Activated T-helper 17 cell treated with anti-CD3 and anti-CD28 coated beads, Interleukin-2, amount 50 U/mL, for 72 hours (primary cell): ENCODE results near the gene VSTM2L. TPM values are rescaled to one million over a fixed set of nuclear protein-coding genes. Genes with fewer than 3 reads are reported as not detected.

ENCODE experiments used
- ATAC-seq: fragments of 150-1000 bp; cut with Tn5 transposase; replicated peaks from 2 replicates; pipeline ENCODE4 v1.10.0; 2021; ENCODE audit warnings: mild to moderate bottlenecking, moderate library complexity
- H3K27ac Mint-ChIP-seq: one replicate; pipeline ENCODE4 v1.8.0; 2022; ENCODE audit warnings: mixed read lengths
- H3K27me3 Mint-ChIP-seq: one replicate; pipeline ENCODE4 v1.8.0; 2022; ENCODE audit warnings: mixed read lengths
- H3K36me3 Mint-ChIP-seq: one replicate; pipeline ENCODE4 v1.8.0; 2022; ENCODE audit warnings: low read depth, mild to moderate bottlenecking, mixed read lengths
- H3K4me1 Mint-ChIP-seq: one replicate; pipeline ENCODE4 v1.8.0; 2022; ENCODE audit warnings: mixed read lengths
- H3K4me3 Mint-ChIP-seq: one replicate; pipeline ENCODE4 v1.8.0; 2022; ENCODE audit warnings: mild to moderate bottlenecking, mixed read lengths
- H3K9me3 Mint-ChIP-seq: one replicate; pipeline ENCODE4 v1.8.0; 2022; ENCODE audit warnings: mixed read lengths
- total RNA-seq, 2 donors: library from RNA; stranded (reverse); gene quantifications; one replicate each; pipeline ENCODE4 v1.2.3, GENCODE V29; 2022

The VSTM2L gene
- total RNA-seq, 2 donors from 2014 or later: not detected

DNA sequence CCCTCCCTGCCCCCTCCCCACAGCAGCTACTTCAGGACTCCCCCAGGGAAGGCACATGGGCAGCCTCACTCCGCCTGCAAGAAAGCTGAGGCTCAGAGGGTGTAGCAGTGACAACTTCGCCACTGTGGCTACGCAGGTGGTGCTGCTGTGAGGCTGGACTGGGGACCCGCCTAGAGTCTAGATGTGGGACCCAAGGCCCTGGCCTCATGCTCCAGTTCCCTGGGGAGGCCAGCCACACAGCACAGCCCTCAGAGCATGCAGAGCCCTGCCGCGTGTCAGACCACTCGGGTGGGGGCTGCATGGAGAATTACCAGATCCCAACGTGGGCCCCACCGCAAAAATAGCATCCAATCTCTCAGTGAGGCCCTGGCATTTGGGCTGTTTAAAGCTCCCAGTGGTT is 30.8 kb upstream of the VSTM2L start:
- peaks cover 37% of the 10 kb centered on the region for H3K36me3 Mint-ChIP-seq
- no peaks in the 10 kb centered on the region for H3K27me3 Mint-ChIP-seq
- H3K9me3 Mint-ChIP-seq: no peaks in the 10 kb centered on the region
- no peak for ATAC-seq
- no peaks in the 10 kb centered on the region for H3K4me1 Mint-ChIP-seq
- no peak overlapping the region for H3K27ac Mint-ChIP-seq
- no peak overlapping the region for H3K4me3 Mint-ChIP-seq

DNA sequence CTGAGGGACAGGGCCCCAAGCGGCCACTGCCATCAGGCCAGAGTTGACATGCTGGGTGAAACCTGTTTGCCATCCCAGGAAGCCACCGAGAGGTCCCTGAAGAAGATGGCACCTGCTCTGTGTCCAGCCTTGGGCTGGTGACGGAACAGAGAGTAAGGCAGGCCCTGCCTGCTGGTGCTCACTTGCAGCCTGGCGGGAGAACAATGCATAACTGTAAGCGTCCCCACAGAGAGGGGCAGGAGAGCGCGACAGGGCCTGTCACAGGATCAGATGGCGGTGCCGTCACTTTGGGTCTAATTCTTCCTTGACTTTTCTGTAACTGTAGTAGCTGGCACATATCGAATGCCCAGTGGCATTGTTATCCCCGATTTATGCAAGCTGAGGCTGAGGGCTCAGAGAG is 29.0 kb upstream of the VSTM2L start:
- no peaks in the 10 kb centered on the region for H3K9me3 Mint-ChIP-seq
- no peak overlapping the region for H3K27ac Mint-ChIP-seq
- no peak for ATAC-seq
- no peaks in the 10 kb centered on the region for H3K4me1 Mint-ChIP-seq
- no peak overlapping the region for H3K4me3 Mint-ChIP-seq
- H3K36me3 Mint-ChIP-seq: peaks cover 34% of the 10 kb centered on the region
- H3K27me3 Mint-ChIP-seq: no peaks in the 10 kb centered on the region

DNA sequence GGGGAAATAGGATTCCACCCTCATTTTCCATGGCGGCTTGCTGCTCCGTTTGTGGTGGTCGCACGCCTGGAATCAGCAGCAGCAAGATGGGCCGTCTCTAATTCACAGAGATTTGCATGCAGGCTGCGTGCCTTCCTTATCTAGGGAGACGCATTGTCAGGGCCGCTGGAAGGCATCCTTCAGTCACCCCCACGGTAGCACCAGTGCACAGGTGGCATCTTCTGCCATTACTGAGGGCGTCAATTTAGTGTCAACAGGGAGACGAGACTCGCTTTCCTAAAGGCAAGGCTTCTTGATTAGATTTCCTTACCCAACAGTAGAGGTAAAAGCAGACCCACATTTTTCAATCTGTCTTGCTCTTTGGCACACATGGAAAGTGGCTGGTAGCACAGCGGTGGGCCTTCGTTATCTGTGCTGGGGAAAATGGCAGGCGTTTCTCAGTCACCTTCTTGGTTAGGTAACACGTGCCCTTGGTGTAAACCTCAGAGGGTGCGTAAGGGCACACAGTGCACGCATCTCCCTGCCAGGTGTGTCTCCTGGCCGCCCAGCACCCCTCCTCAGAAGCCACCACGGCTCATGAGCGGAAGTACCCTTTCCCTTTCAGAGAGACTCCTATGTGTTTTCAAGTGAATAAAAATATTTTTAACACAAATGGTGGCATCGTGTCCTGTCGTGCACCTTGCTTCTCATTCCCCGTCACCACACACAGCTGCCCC is 27.3 kb upstream of the VSTM2L start:
- no peaks in the 10 kb centered on the region for H3K27me3 Mint-ChIP-seq
- no peak overlapping the region for H3K27ac Mint-ChIP-seq
- H3K36me3 Mint-ChIP-seq: peaks cover 28% of the 10 kb centered on the region
- H3K4me1 Mint-ChIP-seq: no peaks in the 10 kb centered on the region
- no peak overlapping the region for H3K4me3 Mint-ChIP-seq
- no peaks in the 10 kb centered on the region for H3K9me3 Mint-ChIP-seq
- no peak for ATAC-seq

DNA sequence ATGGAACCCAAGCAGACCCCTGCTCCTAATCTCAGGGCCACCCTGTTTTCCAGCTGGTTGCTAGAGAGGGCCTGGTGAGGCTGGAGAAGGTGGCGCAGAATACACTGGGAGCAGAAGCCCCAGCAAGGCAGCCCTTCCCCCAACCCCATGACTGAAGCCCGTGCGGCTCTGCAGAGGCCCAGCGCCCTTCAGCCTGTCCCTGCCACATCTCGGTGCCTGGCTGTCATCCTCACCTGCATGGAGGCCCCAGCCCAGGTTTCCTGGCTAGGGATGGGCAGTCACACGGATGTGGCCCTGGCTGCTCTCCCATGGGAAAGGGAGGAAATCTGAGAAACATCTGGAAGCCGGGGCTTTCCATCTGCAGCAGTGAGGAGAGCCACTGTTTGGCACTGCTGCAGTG is 26.1 kb upstream of the VSTM2L start:
- Mint-ChIP-seq H3K36me3 (peaks cover 23% of the 10 kb centered on the region), H3K4me3 (no peak overlapping the region), H3K4me1 (no peaks in the 10 kb centered on the region), H3K27me3 (no peaks in the 10 kb centered on the region), H3K9me3 (no peaks in the 10 kb centered on the region), H3K27ac (no peak overlapping the region)
- no peak for ATAC-seq

DNA sequence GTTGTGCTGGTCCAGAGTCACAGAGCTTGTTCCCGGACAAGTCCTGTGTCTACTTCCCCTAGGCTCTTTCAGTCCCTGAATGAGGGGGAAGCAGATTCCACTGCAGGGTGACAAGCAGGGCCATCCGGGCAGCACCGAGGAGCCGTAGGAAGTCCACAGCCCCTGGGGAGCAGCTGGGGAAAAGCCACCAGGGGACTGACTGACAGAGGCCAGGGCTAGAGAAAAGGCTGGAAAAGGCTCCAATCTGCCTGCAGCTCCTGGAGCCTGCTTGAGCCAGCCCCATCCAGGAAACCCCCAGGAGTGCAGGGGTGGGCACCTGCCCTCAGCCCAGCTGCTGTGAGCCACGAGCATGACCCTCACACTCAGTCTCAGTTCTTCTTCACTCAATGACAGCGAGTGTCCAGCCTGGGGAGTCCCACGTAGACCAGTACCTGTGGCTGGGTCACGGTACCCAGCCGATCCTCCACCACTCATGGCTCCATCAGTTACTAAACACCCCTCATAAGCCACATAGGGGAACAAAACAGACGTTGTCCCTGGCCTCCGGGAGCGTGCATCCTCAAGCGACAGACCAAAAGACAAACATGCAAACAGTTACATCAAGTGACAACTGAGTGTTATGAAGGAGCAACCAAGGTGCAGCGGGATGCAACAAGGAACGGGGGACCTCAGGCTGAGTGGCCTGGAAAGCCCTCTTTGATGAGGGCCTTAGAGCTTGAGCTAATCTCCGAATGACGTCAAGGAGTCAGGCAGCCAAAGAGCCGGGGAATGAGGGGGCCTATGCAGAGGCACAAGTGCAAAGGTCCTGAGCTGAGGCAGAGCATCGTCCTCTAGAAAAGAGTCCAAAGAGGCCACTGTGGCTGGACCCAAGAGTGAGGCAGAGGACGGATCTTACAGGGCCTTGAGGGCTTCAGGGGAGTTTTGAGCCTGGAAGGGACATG is 24.8 kb upstream of the VSTM2L start:
- peaks cover 15% of the 10 kb centered on the region for H3K36me3 Mint-ChIP-seq
- no peaks in the 10 kb centered on the region for H3K9me3 Mint-ChIP-seq
- H3K4me3 Mint-ChIP-seq: no peak overlapping the region
- no peaks in the 10 kb centered on the region for H3K27me3 Mint-ChIP-seq
- no peak for ATAC-seq
- H3K4me1 Mint-ChIP-seq: no peaks in the 10 kb centered on the region
- no peak overlapping the region for H3K27ac Mint-ChIP-seq

DNA sequence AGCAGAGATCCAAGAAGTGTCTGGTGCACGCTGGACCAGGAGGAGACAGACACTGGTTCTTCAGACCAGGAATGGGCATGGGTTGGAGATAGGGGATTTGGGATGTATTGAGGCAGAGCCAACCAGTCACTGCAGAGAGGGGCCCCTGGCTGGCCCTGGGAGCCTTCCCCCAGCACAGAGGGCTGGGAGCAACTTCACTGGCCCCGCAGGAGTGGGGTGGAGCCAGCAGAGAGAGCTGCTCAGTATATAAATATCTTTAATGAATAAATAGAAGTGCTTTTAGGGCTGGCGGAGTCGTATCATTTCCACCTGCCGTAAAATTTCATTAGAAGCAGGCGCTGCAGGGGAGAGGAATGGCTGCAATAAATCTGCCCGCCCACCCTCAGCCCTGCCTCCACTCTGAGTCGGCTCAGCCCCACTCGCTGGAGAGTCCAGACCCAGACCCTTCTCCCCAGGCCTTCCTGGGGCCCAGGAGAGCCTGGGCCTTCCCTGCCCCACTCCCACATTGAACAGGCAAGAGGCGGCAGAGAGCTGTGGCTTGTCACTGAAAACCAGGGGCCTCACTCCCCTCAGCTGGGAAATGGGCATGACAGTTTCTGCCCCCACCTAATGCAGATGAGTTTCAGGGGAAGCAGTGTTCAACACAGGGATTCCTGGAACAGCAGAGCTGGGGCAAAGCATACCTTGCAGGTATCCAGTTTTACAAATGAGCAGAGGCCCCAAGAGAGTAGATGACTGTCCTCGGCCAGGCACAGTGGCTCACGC is 23.9 kb upstream of the VSTM2L start:
- peaks cover 6% of the 10 kb centered on the region for H3K36me3 Mint-ChIP-seq
- no peak overlapping the region for H3K27ac Mint-ChIP-seq
- no peak for ATAC-seq
- no peaks in the 10 kb centered on the region for H3K4me1 Mint-ChIP-seq
- no peak overlapping the region for H3K4me3 Mint-ChIP-seq
- no peaks in the 10 kb centered on the region for H3K27me3 Mint-ChIP-seq
- no peaks in the 10 kb centered on the region for H3K9me3 Mint-ChIP-seq

DNA sequence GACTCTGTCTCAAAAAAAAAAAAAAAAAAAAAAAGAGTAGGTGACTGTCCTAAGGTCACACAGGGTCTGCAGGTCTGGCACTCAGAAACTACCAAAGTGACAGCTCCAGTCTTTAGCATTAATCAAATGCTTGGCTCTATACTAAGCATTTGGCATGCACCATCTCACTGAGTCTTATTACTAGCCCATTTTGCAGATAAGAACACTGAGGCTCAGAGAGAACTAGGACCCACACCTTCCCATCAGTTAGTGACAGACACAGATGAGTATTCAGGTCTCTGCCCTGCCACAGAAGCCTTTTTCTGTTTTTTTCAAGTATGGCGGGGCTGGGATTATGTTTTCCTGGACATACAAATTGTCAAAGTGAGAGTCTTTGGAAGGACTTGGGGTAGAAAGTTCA is 23.1 kb upstream of the VSTM2L start:
- H3K9me3 Mint-ChIP-seq: no peaks in the 10 kb centered on the region
- H3K4me1 Mint-ChIP-seq: no peaks in the 10 kb centered on the region
- H3K27ac Mint-ChIP-seq: no peak overlapping the region
- H3K4me3 Mint-ChIP-seq: no peak overlapping the region
- no peak for ATAC-seq
- H3K27me3 Mint-ChIP-seq: no peaks in the 10 kb centered on the region
- H3K36me3 Mint-ChIP-seq: no peaks in the 10 kb centered on the region

DNA sequence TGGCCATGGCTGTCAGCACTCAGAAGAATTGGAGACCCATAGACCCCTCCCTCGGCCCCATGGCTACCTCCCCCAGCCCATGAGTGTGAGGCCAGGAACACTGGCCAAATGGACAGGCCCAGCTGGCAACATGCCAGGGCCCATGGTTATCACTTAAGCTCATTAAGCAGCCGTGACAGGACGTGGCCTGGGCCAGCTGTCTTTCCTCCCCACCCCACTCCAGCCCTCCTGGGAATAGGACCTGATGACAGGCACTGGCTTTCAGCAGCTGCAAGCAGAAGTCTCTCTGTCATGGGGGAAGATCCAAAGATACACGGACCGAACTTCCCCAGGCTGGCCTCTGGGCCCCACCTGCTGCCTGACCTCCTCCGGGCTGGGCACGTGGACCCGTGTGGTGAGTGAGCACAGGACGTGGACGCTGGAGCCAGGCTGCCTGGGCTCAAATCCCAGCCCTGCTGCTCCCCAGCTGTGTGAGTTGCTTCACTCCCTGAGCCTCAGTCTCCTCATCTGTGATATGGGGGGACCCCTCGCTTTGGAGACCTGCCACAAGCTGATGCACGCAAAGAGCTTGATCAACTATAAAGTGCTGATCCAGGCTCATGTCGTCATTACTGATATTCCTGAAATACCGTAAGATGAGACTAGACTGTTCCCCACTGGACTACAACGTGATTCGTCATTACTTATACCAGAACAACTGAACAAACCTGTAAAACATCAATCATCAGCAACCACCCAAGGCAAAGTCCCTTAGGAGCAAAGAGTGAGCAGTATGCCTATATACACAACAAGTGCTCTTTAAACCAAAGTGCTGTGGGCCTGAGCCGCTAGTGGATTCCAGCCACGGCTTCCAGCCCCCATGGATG is 22.0 kb upstream of the VSTM2L start:
- H3K9me3 Mint-ChIP-seq: no peaks in the 10 kb centered on the region
- H3K4me3 Mint-ChIP-seq: no peak overlapping the region
- H3K27ac Mint-ChIP-seq: no peak overlapping the region
- no peaks in the 10 kb centered on the region for H3K36me3 Mint-ChIP-seq
- no peaks in the 10 kb centered on the region for H3K4me1 Mint-ChIP-seq
- ATAC-seq: no peak
- H3K27me3 Mint-ChIP-seq: no peaks in the 10 kb centered on the region

DNA sequence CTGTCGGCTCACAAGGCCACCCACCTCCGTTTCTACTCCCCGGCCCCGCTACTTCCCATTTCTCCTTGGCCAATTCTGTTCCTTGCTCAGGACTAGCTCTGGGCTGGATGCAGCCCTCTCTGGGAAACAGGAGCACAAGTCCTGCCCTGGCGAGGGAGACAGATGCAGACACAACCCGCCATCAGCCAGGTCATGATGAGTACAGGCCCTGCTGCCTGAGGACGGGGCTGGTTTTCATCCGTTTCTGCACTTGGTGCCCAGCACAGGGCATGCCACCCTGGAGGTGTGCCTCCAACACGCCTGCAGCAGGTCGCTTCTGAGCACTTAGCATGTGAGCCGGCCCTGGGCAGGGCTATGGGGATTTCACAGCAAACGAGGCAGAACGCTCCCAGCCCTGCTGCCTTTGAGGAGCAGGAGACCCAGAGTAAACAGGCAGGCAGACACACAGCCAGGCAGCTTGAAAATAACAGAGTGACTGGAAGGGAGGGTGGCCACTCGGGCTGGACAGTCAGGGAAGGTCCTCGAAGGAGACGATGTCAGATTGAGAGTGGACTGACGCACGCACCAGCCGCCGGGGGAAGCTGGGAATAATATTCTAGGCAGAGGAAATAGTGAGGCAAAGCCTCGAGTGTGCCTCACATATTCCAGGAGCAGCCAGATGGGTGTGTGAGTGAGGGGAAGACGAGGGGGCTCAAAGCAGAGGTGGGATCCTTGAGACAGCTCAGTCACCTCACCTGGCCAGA is 21.2 kb upstream of the VSTM2L start:
- Mint-ChIP-seq H3K27ac (no peak overlapping the region), H3K9me3 (no peaks in the 10 kb centered on the region), H3K36me3 (no peaks in the 10 kb centered on the region), H3K4me1 (no peaks in the 10 kb centered on the region), H3K4me3 (no peak overlapping the region), H3K27me3 (no peaks in the 10 kb centered on the region)
- ATAC-seq: no peak

DNA sequence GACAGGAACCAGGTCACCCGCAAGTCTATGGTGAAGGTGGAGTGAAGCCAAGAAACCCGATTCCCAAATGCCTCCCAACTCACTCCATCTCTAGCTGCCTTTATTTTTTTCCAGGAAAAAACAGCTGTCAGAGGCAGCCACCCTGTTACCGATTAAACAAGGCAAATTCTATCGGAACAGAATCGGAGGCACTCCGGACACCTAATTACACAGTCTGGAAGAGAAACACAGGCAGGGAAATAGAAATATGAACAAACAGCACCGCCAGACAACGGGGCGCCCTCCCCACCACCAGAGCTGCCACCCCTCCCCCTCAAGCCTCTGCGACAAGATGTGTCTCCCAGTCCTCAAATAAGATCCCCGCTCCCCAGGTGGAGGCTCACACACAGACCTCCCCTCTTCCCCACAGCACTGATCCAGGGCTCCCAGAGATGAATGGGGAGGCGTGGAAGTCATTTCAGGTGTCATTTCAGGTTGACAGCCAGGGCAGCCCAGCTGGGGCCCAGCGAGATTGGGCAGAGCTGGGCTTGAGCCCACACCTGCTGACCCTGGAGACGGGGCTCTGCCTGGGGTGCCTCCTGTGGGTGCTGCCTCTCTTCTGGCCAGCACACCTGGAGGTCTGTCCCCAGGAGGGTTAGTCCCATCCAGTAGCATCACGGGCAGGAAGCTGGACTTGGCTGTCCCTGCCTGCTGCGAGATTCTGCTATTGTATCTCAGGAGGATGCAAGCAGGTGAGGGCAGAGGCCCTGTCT is 19.8 kb upstream of the VSTM2L start:
- Mint-ChIP-seq H3K9me3 (no peaks in the 10 kb centered on the region), H3K27me3 (peaks cover 3% of the 10 kb centered on the region), H3K36me3 (no peaks in the 10 kb centered on the region), H3K4me3 (no peak overlapping the region), H3K4me1 (no peaks in the 10 kb centered on the region), H3K27ac (no peak overlapping the region)
- ATAC-seq: no peak

DNA sequence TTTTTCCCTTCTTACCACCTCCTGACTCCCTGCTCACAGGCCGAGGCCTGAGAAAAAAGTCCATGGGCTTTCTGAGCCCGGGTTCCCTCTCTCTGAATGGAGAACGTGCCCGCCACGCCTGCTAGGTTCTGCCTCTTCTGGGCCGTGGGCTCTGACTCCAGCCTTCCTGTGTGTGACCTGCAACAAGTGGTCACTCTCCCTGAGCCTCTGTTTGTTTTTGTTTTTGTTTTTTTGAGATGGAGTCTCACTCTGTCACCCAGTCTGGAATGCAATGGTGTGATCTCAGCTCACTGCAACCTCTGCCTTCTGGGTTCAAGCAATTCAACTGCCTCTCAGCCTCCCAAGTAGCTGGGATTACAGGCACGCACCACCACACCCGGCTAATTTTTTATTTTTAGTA is 17.9 kb upstream of the VSTM2L start:
- no peak overlapping the region for H3K27ac Mint-ChIP-seq
- H3K27me3 Mint-ChIP-seq: peaks cover 6% of the 10 kb centered on the region
- H3K36me3 Mint-ChIP-seq: no peaks in the 10 kb centered on the region
- H3K9me3 Mint-ChIP-seq: no peaks in the 10 kb centered on the region
- H3K4me1 Mint-ChIP-seq: peaks cover 2% of the 10 kb centered on the region
- no peak for ATAC-seq
- no peak overlapping the region for H3K4me3 Mint-ChIP-seq

DNA sequence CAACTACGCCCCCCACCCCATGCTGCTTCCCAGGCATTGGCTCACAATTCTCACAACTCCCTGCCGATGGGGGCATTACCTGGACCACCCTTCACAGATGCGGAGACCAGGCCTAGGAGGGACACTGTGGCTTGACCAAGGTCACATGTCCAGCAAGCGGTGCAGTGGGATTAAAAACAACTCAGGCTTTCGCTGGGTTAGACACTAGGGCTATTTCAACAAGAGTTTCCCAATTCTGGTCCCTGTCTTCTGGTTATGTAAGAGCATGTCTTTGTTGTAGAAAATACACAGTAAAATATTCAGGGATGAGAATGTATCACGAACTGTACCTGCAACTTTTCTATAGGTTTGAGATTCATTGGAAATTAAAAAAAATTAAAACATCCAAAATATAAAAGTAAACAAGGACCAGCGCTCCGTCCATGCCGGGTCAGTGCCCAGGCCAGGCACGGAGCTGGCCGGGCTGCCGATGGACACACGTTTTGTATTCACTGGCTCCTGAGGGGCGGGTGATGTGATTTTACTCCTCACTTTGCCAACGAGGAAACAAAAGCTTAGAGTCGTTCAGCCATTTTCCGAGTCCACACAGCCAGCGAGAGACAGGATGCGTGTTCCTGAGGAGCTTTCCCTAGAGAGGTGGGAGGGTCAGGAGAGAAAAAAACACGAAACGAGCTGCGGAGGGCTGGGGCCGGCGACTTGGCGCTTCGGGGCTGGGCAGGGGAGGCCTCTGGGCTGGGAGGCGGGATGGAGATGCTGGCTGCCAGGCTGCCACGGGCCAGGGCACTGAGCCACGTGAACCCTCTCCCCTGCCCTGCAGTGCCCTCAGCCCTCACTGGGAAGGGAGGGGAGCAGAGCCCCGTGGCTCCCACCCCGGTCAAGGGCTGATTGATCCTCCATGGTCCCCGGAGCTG is 17.1 kb upstream of the VSTM2L start:
- ATAC-seq: no peak
- H3K4me1 Mint-ChIP-seq: peaks cover 4% of the 10 kb centered on the region
- H3K9me3 Mint-ChIP-seq: no peaks in the 10 kb centered on the region
- H3K27ac Mint-ChIP-seq: no peak overlapping the region
- no peaks in the 10 kb centered on the region for H3K36me3 Mint-ChIP-seq
- no peak overlapping the region for H3K4me3 Mint-ChIP-seq
- peaks cover 7% of the 10 kb centered on the region for H3K27me3 Mint-ChIP-seq
